K562 (cell line): ENCODE data around the gene PDIA2. TPM values are rescaled to one million over a fixed set of nuclear protein-coding genes. Genes with fewer than 3 reads are reported as not detected.
A peak's percentile ranks its signal among the peaks of the same experiment; 100 is the strongest.

Source experiments
- ARHGAP35 ChIP-seq: fragments of 450-650 bp; IDR thresholded peaks from 2 replicates; pipeline ENCODE4 v1.6.1; 2018; ENCODE audit not compliant: partially characterized antibody
- ARID3B ChIP-seq: fragments of 250-450 bp; sonication (Bioruptor Pico); IDR thresholded peaks from 2 replicates; pipeline ENCODE4 v1.4.0; 2020; ENCODE audit warnings: borderline replicate concordance
- CXXC5 ChIP-seq: fragments of 250-450 bp; sonication (Bioruptor Pico); IDR thresholded peaks from 2 replicates; pipeline ENCODE4 v1.8.0; 2022; ENCODE audit warnings: inconsistent platforms, mild to moderate bottlenecking, moderate library complexity
- ETV5 ChIP-seq: sonication (generic); formaldehyde crosslinking; IDR thresholded peaks from 2 replicates; pipeline ENCODE4 v1.4.0; 2020; ENCODE audit warnings: low read depth, mild to moderate bottlenecking, missing genetic modification reagents
- FOXJ2 ChIP-seq: fragments of 200-800 bp; sonication (Bioruptor generic); IDR thresholded peaks from 2 replicates; pipeline ENCODE4 v1.6.1; 2016; ENCODE audit warnings: missing genetic modification characterization, missing compliant biosample characterization
- NRF1 ChIP-seq, 2 experiments: fragments of 450-650 bp; IDR thresholded peaks in 1 of 2; conservative IDR thresholded peaks in 1 of 2; 2 replicates each; pipeline ENCODE4 v1.6.1; 2014; ENCODE audit warnings: mild to moderate bottlenecking in 2 of 2
- PHF21A ChIP-seq: fragments of 450-650 bp; IDR thresholded peaks from 2 replicates; pipeline ENCODE4 v1.6.1; 2017; ENCODE audit warnings: low read depth, borderline replicate concordance
- PRMT5 ChIP-seq: sonication (generic); formaldehyde crosslinking; IDR thresholded peaks from 2 replicates; pipeline ENCODE4 v1.5.0; 2020; ENCODE audit warnings: missing genetic modification reagents
- RAD51 ChIP-seq: fragments of 450-650 bp; IDR thresholded peaks from 2 replicates; pipeline ENCODE4 v1.7.1; 2016; ENCODE audit warnings: low read depth, mild to moderate bottlenecking, borderline replicate concordance
- RBM25 ChIP-seq: fragments of 200-400 bp; formaldehyde crosslinking; IDR thresholded peaks from 2 replicates; pipeline ENCODE4 v1.6.1; 2018; ENCODE audit warnings: low read length, low read depth, moderate library complexity; ENCODE audit not compliant: severe bottlenecking
- ZNF134 ChIP-seq: fragments of 250-450 bp; sonication (Bioruptor Pico); conservative IDR thresholded peaks from 2 replicates; pipeline ENCODE4 v1.4.0; 2020
- ZNF408 ChIP-seq: fragments of 250-450 bp; sonication (Bioruptor Pico); IDR thresholded peaks from 2 replicates; pipeline ENCODE4 v1.4.0; 2020; ENCODE audit warnings: low read depth, mild to moderate bottlenecking, moderate library complexity
- ZNF639 ChIP-seq, 2 experiments: fragments of 200-800 bp in 1 of 2; sonication (Bioruptor generic) in 1 of 2; sonication (generic) in 1 of 2; formaldehyde crosslinking in 1 of 2; IDR thresholded peaks in 1 of 2; conservative IDR thresholded peaks in 1 of 2; 2 replicates each; pipeline versions ENCODE4 v1.5.0 to v1.6.1; 2016 to 2020; ENCODE audit warnings: missing compliant biosample characterization in 1 of 2, missing genetic modification characterization in 1 of 2, missing genetic modification reagents in 1 of 2
- ZNF77 ChIP-seq: fragments of 250-450 bp; sonication (Bioruptor Pico); IDR thresholded peaks from 2 replicates; pipeline ENCODE4 v1.5.0; 2020
- polyA plus RNA-seq, 8 experiments: library from polyadenylated mRNA; depleted of rRNA in 4 of 8; stranded (reverse) in 5 of 8; unstranded in 3 of 8; fragments of >200 nt; fragmentation: Nextera tagmentation in 2 of 8; fragmentation: Illumina TruSeq in 1 of 8; extraction: Ambion mirVana in 2 of 8; extraction: Trizol in 1 of 8; gene quantifications; 2 replicates each; pipeline versions ENCODE4 v1.2.1 to v1.2.3, GENCODE V29; 2011 to 2014; ENCODE audit warnings: inconsistent platforms in 1 of 8, missing spikeins in 1 of 8
- total RNA-seq, 7 experiments: library from RNA; depleted of rRNA in 6 of 7; stranded (reverse); fragments of >200 nt in 6 of 7; fragmentation: Illumina TruSeq in 2 of 7; extraction: Trizol in 2 of 7; gene quantifications; 2 replicates each; pipeline versions ENCODE4 v1.2.1 to v1.2.3, GENCODE V29; 2011 to 2021; ENCODE audit warnings: low replicate concordance in 1 of 7
- TF ChIP-seq, protein P1 (sequence below), 3 experiments: IDR thresholded peaks in 2 of 3; conservative IDR thresholded peaks in 1 of 3; 2 replicates each; pipeline ENCODE4 v1.5.1; 2011 to 2012; ENCODE audit warnings: low read length in 3 of 3, mild to moderate bottlenecking in 3 of 3, control low read depth in 2 of 3, improper control_type of control experiment in 1 of 3, inconsistent platforms in 1 of 3, low read depth in 1 of 3, mixed read lengths in 1 of 3, moderate library complexity in 1 of 3; ENCODE audit not compliant: insufficient read depth in 2 of 3
- TF ChIP-seq, protein P2 (sequence below): sonication (generic); IDR thresholded peaks from 2 replicates; pipeline ENCODE4 v1.6.1; 2016
- TF ChIP-seq, protein P3 (sequence below), 2 experiments: IDR thresholded peaks in 1 of 2; conservative IDR thresholded peaks in 1 of 2; 2 replicates each; pipeline ENCODE4 v1.6.1; 2016; ENCODE audit warnings: low read depth in 2 of 2, mild to moderate bottlenecking in 1 of 2, missing compliant biosample characterization in 1 of 2, missing genetic modification characterization in 1 of 2, moderate library complexity in 1 of 2

PDIA2 gene
- total and polyA plus RNA-seq, 9 of the 15 experiments (the other 6 are each of a cell fraction or from before 2014, with no cell fraction given), result 0.13 to 0.92 (median 0.23) TPM; not detected in 4

DNA sequence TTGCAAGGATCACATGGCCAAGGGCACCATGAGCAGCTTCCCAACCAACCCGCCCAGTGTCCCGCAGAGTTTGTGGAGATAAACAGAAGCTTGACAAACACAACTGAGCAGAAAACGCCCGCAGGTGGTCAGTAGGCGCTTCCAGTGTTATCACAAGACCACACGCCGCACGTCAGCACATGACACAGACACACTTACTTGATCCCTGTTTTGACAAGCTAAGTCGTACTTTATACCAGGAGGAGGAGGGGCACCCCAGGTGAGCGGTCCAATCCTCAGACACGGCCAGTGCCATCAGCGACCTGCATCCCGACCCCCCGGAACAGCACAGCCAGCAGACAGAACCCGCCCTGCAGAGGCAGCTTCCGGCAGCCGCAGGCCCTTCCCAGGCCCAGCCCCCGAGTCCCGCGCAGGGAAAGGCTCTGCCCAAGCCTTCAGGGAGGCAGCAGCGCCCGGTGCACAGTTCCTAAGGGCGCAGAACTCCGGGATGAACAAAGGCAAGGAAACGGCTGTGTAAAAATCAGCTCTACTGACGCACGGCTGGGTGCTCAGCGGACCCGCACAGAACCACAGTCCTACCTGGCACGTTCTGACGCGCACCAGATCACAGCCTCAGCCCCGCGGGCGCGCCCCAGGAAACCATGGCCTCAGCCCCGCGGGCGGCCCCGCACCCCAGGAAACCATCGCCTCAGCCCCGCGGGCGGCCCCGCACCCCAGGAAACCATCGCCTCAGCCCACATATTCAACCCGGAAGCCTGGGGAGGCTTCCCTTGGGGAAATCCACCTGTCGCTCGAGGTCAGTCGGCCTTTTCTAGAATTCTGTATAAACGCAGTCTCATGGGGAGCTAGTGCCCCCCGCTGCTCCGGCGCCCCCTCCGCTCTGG, 41.7 kb downstream of the PDIA2 start (continued):
- TF ChIP-seq, protein P1, sequence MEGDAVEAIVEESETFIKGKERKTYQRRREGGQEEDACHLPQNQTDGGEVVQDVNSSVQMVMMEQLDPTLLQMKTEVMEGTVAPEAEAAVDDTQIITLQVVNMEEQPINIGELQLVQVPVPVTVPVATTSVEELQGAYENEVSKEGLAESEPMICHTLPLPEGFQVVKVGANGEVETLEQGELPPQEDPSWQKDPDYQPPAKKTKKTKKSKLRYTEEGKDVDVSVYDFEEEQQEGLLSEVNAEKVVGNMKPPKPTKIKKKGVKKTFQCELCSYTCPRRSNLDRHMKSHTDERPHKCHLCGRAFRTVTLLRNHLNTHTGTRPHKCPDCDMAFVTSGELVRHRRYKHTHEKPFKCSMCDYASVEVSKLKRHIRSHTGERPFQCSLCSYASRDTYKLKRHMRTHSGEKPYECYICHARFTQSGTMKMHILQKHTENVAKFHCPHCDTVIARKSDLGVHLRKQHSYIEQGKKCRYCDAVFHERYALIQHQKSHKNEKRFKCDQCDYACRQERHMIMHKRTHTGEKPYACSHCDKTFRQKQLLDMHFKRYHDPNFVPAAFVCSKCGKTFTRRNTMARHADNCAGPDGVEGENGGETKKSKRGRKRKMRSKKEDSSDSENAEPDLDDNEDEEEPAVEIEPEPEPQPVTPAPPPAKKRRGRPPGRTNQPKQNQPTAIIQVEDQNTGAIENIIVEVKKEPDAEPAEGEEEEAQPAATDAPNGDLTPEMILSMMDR (IDR thresholded peaks at IDR 0.05 in 2 of 3, conservative IDR thresholded peaks at IDR 0.05 in 1 of 3; ENCODE audit: insufficient read depth in 2 of 3, low read depth in 1 of 3, low read length in 3 of 3), result no peak
- TF ChIP-seq FOXJ2 (tag) (peak; percentile 75), ETV5 (peak; percentile 65; the same call in 1 of the 2 replicates), RAD51 (peak; percentile 82), ZNF77 (no peak), ZNF639 (CRISPR knock-in tag; conservative IDR thresholded peaks at IDR 0.05 in 1 of 2, IDR thresholded peaks at IDR 0.05 in 1 of 2) (peak in 1 of 2 experiments; percentile 46; a peak in 1 of 4 replicates), PHF21A (peak; percentile 30; the same call in 1 of the 2 replicates), CXXC5 (CRISPR knock-in tag) (peak; percentile 92), ARID3B (CRISPR knock-in tag) (no peak), RBM25 (no peak), PRMT5 (no peak), ZNF134 (CRISPR knock-in tag) (no peak), ZNF408 (CRISPR knock-in tag) (no peak), ARHGAP35 (no peak), NRF1 (conservative IDR thresholded peaks at IDR 0.05 in 1 of 2, IDR thresholded peaks at IDR 0.05 in 1 of 2) (peak; percentile 65 to 69)
- TF ChIP-seq, protein P2, sequence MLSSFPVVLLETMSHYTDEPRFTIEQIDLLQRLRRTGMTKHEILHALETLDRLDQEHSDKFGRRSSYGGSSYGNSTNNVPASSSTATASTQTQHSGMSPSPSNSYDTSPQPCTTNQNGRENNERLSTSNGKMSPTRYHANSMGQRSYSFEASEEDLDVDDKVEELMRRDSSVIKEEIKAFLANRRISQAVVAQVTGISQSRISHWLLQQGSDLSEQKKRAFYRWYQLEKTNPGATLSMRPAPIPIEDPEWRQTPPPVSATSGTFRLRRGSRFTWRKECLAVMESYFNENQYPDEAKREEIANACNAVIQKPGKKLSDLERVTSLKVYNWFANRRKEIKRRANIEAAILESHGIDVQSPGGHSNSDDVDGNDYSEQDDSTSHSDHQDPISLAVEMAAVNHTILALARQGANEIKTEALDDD, result peak; percentile 56; the same call in 1 of the 2 replicates
- TF ChIP-seq, protein P3, sequence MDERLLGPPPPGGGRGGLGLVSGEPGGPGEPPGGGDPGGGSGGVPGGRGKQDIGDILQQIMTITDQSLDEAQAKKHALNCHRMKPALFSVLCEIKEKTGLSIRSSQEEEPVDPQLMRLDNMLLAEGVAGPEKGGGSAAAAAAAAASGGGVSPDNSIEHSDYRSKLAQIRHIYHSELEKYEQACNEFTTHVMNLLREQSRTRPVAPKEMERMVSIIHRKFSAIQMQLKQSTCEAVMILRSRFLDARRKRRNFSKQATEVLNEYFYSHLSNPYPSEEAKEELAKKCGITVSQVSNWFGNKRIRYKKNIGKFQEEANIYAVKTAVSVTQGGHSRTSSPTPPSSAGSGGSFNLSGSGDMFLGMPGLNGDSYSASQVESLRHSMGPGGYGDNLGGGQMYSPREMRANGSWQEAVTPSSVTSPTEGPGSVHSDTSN (CRISPR knock-in tag; IDR thresholded peaks at IDR 0.05; ENCODE audit: low read depth), result no peak
- TF ChIP-seq, protein P3 (tag; conservative IDR thresholded peaks at IDR 0.05; ENCODE audit: low read depth), result peak; percentile 70
